Progenitor cell of endocrine pancreas (in vitro differentiated cells): ENCODE data around the gene RNF114. TPM values are rescaled to one million over a fixed set of nuclear protein-coding genes. Genes with fewer than 3 reads are reported as not detected.

Experiments
- DNase-seq: peaks from one replicate; pipeline ENCODE4 v3.0.0; 2021; ENCODE audit warnings: low spot score; ENCODE audit not compliant: unreplicated experiment
- H3K27ac Mint-ChIP-seq: 2 replicates; pipeline ENCODE4 v1.8.0; 2021; ENCODE audit warnings: mild to moderate bottlenecking, moderate library complexity, mixed read lengths
- H3K27me3 Mint-ChIP-seq: 2 replicates; pipeline ENCODE4 v1.8.0; 2021; ENCODE audit warnings: mixed read lengths
- H3K36me3 Mint-ChIP-seq: 2 replicates; pipeline ENCODE4 v1.8.0; 2022; ENCODE audit warnings: mixed read lengths; ENCODE audit not compliant: insufficient read depth
- H3K4me1 Mint-ChIP-seq: 2 replicates; pipeline ENCODE4 v1.8.0; 2021; ENCODE audit warnings: low read depth, mixed read lengths
- H3K4me3 Mint-ChIP-seq: 2 replicates; pipeline ENCODE4 v1.8.0; 2021; ENCODE audit warnings: low read depth, mild to moderate bottlenecking, moderate library complexity, mixed read lengths
- H3K9me3 Mint-ChIP-seq: 2 replicates; pipeline ENCODE4 v1.8.0; 2021; ENCODE audit warnings: low read depth, mixed read lengths
- total RNA-seq: library from RNA; stranded (reverse); gene quantifications from 2 replicates; pipeline ENCODE4 v1.2.1, GENCODE V29; 2021
- TF ChIP-seq, protein P1 (sequence below): fragments of 200-600 bp; sonication (generic); IDR thresholded peaks from one replicate; pipeline ENCODE4 v1.5.0; 2021; ENCODE audit warnings: antibody characterized with exemption, mild to moderate bottlenecking; ENCODE audit not compliant: unreplicated experiment

The RNF114 gene
- total RNA-seq, 1 donor from 2014 or later: 56.6 TPM

DNA sequence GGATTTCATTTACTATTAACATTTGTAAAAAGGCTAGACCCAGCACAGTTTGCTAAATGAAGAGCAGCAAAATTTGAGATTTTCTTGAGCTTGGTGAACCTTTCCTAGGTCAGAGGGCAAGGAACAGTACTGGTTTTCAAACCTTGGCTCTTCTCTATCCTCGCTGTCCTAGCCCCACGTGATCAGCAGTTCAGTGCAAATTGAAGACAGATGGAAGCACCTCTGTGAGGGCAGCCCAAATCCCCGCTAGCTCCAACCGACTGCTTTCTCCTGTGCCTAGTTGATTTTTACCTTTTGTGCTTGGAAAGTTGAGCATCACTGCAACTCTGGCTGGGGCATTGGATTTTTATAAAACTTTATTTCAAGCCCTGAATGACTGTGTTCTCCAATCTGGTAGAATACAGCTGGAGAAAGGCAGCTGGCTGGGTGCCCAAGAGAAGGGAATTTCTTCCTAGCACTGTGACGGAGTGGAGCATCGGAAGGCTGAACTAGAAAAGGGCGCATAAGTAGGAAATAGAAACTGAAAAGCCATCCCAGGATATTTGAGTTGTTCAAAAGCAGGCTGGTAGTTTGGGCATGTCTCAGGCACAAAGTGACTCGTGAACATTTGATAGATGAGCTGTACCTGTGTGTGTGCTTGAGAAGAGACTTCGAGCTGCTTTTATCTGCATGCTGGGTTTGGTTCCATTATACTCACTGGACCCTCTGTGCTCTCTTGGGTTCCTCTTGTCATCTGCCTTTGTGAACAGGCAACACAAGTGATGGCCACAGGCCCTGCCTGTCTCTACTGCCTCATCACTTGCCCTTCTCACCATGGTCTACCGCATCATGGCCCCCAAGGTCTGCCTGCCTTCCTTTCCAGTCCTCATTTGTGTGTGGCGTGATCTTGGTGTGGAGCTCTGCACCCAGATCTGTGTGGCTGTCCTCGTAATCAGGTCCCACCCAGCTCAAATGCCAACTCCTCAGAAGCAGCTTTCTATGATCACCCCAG lies 2.3 kb downstream of the RNF114 start:
- H3K27ac Mint-ChIP-seq: peak overlapping the region; percentile 77
- peaks cover 27% of the 10 kb centered on the region for H3K4me1 Mint-ChIP-seq
- H3K27me3 Mint-ChIP-seq: no peaks in the 10 kb centered on the region
- peaks cover 3% of the 10 kb centered on the region for H3K36me3 Mint-ChIP-seq
- H3K9me3 Mint-ChIP-seq: no peaks in the 10 kb centered on the region
- no peak for DNase-seq
- H3K4me3 Mint-ChIP-seq: peak overlapping the region; percentile 52
- TF ChIP-seq, protein P1, sequence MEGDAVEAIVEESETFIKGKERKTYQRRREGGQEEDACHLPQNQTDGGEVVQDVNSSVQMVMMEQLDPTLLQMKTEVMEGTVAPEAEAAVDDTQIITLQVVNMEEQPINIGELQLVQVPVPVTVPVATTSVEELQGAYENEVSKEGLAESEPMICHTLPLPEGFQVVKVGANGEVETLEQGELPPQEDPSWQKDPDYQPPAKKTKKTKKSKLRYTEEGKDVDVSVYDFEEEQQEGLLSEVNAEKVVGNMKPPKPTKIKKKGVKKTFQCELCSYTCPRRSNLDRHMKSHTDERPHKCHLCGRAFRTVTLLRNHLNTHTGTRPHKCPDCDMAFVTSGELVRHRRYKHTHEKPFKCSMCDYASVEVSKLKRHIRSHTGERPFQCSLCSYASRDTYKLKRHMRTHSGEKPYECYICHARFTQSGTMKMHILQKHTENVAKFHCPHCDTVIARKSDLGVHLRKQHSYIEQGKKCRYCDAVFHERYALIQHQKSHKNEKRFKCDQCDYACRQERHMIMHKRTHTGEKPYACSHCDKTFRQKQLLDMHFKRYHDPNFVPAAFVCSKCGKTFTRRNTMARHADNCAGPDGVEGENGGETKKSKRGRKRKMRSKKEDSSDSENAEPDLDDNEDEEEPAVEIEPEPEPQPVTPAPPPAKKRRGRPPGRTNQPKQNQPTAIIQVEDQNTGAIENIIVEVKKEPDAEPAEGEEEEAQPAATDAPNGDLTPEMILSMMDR: no peak

DNA sequence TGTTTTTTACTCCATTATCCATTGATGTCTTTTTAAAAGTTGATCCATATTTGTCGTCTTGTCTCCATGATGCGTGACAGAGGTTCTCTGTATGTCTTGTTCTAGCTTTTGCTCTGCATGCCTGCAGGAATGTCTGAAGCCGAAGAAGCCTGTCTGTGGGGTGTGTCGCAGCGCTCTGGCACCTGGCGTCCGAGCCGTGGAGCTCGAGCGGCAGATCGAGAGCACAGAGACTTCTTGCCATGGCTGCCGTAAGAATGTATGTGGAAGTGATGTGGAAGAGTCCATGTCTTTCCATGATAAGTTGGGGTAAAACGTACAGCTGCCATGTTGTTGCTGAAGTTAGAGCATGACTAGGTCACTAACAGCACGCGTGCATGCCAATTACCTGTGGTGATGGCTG lies 5.3 kb downstream of the RNF114 start:
- Mint-ChIP-seq H3K4me1 (peaks cover 27% of the 10 kb centered on the region), H3K27ac (no peak overlapping the region), H3K9me3 (no peaks in the 10 kb centered on the region), H3K36me3 (peaks cover 12% of the 10 kb centered on the region), H3K27me3 (no peaks in the 10 kb centered on the region), H3K4me3 (no peak overlapping the region)
- no peak for DNase-seq
- TF ChIP-seq, protein P1: no peak

DNA sequence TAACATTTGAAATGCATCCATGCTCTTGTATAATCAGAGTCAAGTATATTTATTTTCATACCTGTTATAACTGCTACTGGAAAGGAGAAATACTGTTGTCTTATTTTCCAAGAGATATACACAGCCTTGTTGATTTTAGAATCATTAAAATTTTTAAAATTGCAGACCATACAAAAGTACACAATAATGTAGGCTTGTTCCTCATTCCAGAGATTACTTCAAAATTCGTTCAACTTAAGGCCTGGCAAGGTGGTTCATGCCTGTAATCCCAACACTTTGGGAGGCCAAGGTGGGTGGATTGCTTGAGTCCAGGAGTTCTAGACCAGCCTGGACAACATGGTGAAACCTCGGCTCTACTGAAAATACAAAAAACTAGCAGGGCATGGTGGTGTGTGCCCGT lies 6.1 kb downstream of the RNF114 start:
- peaks cover 17% of the 10 kb centered on the region for H3K36me3 Mint-ChIP-seq
- H3K27me3 Mint-ChIP-seq: no peaks in the 10 kb centered on the region
- no peaks in the 10 kb centered on the region for H3K9me3 Mint-ChIP-seq

DNA sequence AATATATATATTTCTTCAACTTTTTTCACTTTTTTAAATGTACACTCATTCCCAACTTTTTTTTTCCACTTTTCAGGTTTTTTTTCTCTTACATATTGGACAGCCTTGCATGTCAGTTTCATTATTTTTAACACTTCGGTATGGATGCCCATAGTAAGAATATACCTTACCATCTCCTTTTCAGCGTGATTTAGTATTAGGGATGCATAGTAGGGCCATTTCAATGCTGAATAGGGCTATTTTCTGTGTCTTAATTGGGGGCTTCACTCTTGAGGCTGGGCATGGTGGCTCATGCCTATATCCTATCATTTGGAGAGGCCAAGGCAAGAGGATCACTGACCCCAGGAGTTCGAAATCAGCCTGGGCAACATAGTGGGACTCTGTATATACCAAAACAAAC lies 6.7 kb downstream of the RNF114 start:
- Mint-ChIP-seq H3K36me3 (peaks cover 19% of the 10 kb centered on the region), H3K4me1 (peaks cover 14% of the 10 kb centered on the region), H3K27ac (no peak overlapping the region), H3K9me3 (no peaks in the 10 kb centered on the region), H3K4me3 (no peak overlapping the region), H3K27me3 (no peaks in the 10 kb centered on the region)
- TF ChIP-seq, protein P1: no peak
- no peak for DNase-seq

More for the DNA sequence above, 6.1 kb downstream of the RNF114 start:
- peaks cover 21% of the 10 kb centered on the region for H3K4me1 Mint-ChIP-seq
- TF ChIP-seq, protein P1: no peak
- H3K4me3 Mint-ChIP-seq: no peak overlapping the region
- H3K27ac Mint-ChIP-seq: no peak overlapping the region
- no peak for DNase-seq

DNA sequence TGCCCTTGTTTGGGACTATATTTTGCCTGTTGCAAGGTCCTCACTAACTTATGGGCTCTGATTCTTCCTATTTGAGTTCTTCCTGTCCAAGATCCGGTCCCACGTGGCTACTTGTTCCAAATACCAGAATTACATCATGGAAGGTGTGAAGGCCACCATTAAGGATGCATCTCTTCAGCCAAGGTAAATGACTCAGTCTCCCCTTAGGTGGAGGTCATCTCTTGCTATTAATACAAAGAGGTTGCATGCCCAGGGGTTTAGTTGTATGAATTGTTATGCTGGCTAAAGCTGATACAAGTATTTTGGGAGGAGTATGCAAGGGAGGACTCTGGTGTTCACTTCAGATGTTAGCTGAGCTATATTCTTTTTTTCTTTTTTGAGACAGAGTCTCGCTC lies 9.1 kb downstream of the RNF114 start:
- Mint-ChIP-seq H3K4me1 (peaks cover 3% of the 10 kb centered on the region), H3K27ac (no peak overlapping the region), H3K36me3 (peaks cover 28% of the 10 kb centered on the region), H3K4me3 (no peak overlapping the region), H3K9me3 (no peaks in the 10 kb centered on the region), H3K27me3 (no peaks in the 10 kb centered on the region)
- no peak for DNase-seq
- TF ChIP-seq, protein P1: no peak
